WERI-Rb-1 (cell line): ENCODE measurements around the gene UTP14C.

Source experiments
- DNase-seq: peaks from one replicate; pipeline ENCODE4 v3.0.0-alpha.2; 2020
- H3K27ac ChIP-seq: fragments of 250-450 bp; sonication (Bioruptor Pico); 2 replicates; pipeline ENCODE4 v1.5.1; 2020; ENCODE audit warnings: mild to moderate bottlenecking, moderate library complexity
- H3K27me3 ChIP-seq: fragments of 250-450 bp; sonication (Bioruptor Pico); 2 replicates; pipeline ENCODE4 v1.5.1; 2021; ENCODE audit warnings: mild to moderate bottlenecking, low read depth, moderate library complexity; ENCODE audit not compliant: insufficient read depth, severe bottlenecking
- H3K36me3 ChIP-seq: fragments of 250-450 bp; sonication (Bioruptor Pico); 2 replicates; pipeline ENCODE4 v1.5.1; 2020; ENCODE audit warnings: mild to moderate bottlenecking, moderate library complexity
- H3K4me3 ChIP-seq: 2 replicates; pipeline ENCODE4 v1.5.1; 2011; ENCODE audit warnings: low read depth, mild to moderate bottlenecking, control low read depth, low read length
- H3K9me3 ChIP-seq: fragments of 250-450 bp; sonication (Bioruptor Pico); 2 replicates; pipeline ENCODE4 v1.5.1; 2021; ENCODE audit warnings: mild to moderate bottlenecking, moderate library complexity; ENCODE audit not compliant: severe bottlenecking
- CTCF ChIP-seq: IDR thresholded peaks from 2 replicates; pipeline ENCODE4 v1.5.1; 2011; ENCODE audit warnings: low read depth, mild to moderate bottlenecking, control low read depth, inconsistent platforms, low read length

The UTP14C gene

DNA sequence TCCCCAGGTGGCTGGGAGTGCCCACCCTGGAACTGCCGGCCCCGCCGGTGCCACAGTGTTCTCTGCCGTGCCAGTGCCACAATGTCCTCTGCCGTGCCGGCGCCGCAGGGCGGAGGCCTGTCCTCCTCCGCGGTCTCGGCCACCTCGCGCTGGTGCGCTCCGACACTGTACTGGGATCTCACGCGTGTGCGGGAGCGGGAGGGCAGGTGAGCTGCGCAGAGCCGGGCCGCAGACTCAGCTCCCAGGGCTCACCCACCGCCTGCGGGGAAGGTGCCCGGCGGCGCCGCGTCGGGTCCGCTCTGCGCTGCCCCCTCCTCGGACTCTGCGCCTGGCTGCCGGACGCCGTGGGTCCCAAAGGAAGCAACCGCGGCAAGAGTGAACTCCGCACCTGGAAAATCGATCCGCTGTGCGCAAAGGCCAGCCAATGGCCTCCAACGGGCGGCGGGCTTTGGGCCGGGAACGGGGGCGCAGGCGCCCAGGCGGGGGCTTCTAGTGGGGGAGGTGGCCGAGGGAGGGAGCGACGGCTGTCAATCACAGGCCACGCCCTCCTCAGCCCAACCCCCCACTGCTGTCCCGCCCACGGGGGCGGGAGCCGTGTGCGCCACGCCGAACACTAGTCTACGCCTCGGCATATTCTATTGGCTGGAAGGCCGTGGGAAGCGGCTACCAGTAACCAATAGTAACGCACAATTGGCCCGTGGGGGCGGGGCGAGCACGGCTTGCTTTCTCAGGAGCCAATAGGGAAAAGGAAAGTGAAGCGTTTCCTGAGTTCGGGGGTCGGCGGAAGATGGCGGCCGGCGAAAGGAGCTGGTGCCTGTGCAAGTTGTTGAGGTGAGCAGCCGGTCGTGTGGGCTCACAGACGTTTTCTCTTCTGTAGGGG is 12.6 kb upstream of the UTP14C start, which contains the start of gene ALG11:
Gene ALG11, plus strand, starts transcription at position 767 of the 880 bp plus-strand sequence. Its CDS starts 21 bp downstream, at position 788.
- DNase-seq, result peak; percentile 96
- peak within 1 kb of the TSS; percentile 81 for H3K4me3 ChIP-seq
- no peaks in the 10 kb centered on the region for H3K9me3 ChIP-seq
- H3K36me3 ChIP-seq, result no peaks in the 10 kb centered on the region
- peak within 1 kb of the TSS; percentile 78 for H3K27ac ChIP-seq
- no peaks in the 10 kb centered on the region for H3K27me3 ChIP-seq
- TF ChIP-seq CTCF, result no peak

DNA sequence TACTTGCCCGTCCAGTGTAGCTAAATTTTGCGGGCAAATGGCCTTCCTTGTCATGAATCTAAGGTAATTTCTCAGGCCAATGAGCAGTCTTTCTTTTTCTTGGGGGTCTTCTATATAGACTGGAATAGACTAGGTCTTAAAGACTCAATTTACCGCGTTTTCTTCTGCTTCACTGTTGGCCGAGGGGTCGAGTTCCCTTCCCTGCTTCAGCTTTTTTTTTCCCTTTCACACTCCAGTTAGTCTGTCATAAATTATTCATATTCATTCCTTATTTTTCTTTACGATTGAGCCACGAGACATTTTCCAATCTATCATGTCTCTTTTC is 12.0 kb upstream of the UTP14C start:
- no peaks in the 10 kb centered on the region for H3K9me3 ChIP-seq
- no peak for DNase-seq

GRCh38 chr13:52016296-52016695 is 8.2 kb upstream of the UTP14C start:
- no peak for TF ChIP-seq CTCF
- H3K4me3 ChIP-seq, result no peak overlapping the region
- H3K27me3 ChIP-seq, result no peaks in the 10 kb centered on the region
- H3K27ac ChIP-seq, result no peak overlapping the region
- DNase-seq, result no peak
- no peaks in the 10 kb centered on the region for H3K36me3 ChIP-seq
- H3K9me3 ChIP-seq, result no peaks in the 10 kb centered on the region

More for the DNA sequence above, 12.0 kb upstream of the UTP14C start:
- Histone ChIP-seq H3K4me3 (peak overlapping the region; percentile 81), H3K27me3 (no peaks in the 10 kb centered on the region), H3K27ac (peak overlapping the region; percentile 78), H3K36me3 (no peaks in the 10 kb centered on the region)
- no peak for TF ChIP-seq CTCF

- no peak for DNase-seq
- no peak overlapping the region for H3K4me3 ChIP-seq
- no peak for TF ChIP-seq CTCF
- no peaks in the 10 kb centered on the region for H3K27me3 ChIP-seq
- no peak overlapping the region for H3K27ac ChIP-seq
- H3K36me3 ChIP-seq, result no peaks in the 10 kb centered on the region; the same call in 1 of the 2 replicates
- no peaks in the 10 kb centered on the region for H3K9me3 ChIP-seq
Measured at GRCh38 chr13:52020191-52020590, 4.3 kb upstream of the UTP14C start.

- Histone ChIP-seq H3K4me3 (no peak overlapping the region), H3K27me3 (no peaks in the 10 kb centered on the region), H3K27ac (no peak overlapping the region), H3K36me3 (no peaks in the 10 kb centered on the region; the same call in 1 of the 2 replicates), H3K9me3 (no peaks in the 10 kb centered on the region)
- no peak for DNase-seq
- TF ChIP-seq CTCF, result no peak
Measured at GRCh38 chr13:52022356-52022755, 2.1 kb upstream of the UTP14C start.
